SK-N-SH treated with all-trans-retinoic acid at 6 μM for 48 hours (cell line): ENCODE data around the gene PCNA.

ENCODE experiments used
- ARNTL ChIP-seq: fragments of 450-650 bp; formaldehyde crosslinking; IDR thresholded peaks from 2 replicates; pipeline ENCODE4 v1.5.0; 2020; ENCODE audit warnings: low read depth, mild to moderate bottlenecking, moderate library complexity, borderline replicate concordance
- CREB5 ChIP-seq: fragments of 250-450 bp; sonication (Bioruptor Pico); IDR thresholded peaks from 2 replicates; pipeline ENCODE4 v1.5.1; 2020; ENCODE audit warnings: low read depth, mild to moderate bottlenecking, moderate library complexity
- GLIS3 ChIP-seq: fragments of 250-450 bp; sonication (Bioruptor Pico); IDR thresholded peaks from 2 replicates; pipeline ENCODE4 v1.5.0; 2020; ENCODE audit warnings: mild to moderate bottlenecking, moderate library complexity
- PATZ1 ChIP-seq: fragments of 250-450 bp; sonication (Bioruptor Pico); IDR thresholded peaks from 2 replicates; pipeline ENCODE4 v1.8.0; 2020; ENCODE audit warnings: mild to moderate bottlenecking, moderate library complexity, borderline replicate concordance
- RARB ChIP-seq: fragments of 250-450 bp; sonication (Bioruptor Pico); IDR thresholded peaks from 2 replicates; pipeline ENCODE4 v1.8.0; 2021; ENCODE audit warnings: mild to moderate bottlenecking, moderate library complexity
- SNAI2 ChIP-seq: fragments of 250-450 bp; sonication (Bioruptor Pico); IDR thresholded peaks from 2 replicates; pipeline ENCODE4 v1.5.0; 2020; ENCODE audit warnings: mild to moderate bottlenecking, moderate library complexity
- ZC3H10 ChIP-seq: fragments of 250-450 bp; sonication (Bioruptor Pico); IDR thresholded peaks from 2 replicates; pipeline ENCODE4 v1.5.1; 2021; ENCODE audit warnings: mild to moderate bottlenecking, moderate library complexity
- ZFP30 ChIP-seq: fragments of 450-650 bp; formaldehyde crosslinking; IDR thresholded peaks from 2 replicates; pipeline ENCODE4 v1.5.0; 2022; ENCODE audit warnings: mild to moderate bottlenecking, moderate library complexity
- ZNF70 ChIP-seq: fragments of 450-650 bp; formaldehyde crosslinking; IDR thresholded peaks from 2 replicates; pipeline ENCODE4 v1.5.0; 2020; ENCODE audit warnings: mild to moderate bottlenecking, moderate library complexity
- TF ChIP-seq, protein P1 (sequence below): fragments of 250-450 bp; sonication (Bioruptor Pico); IDR thresholded peaks from 2 replicates; pipeline ENCODE4 v1.8.0; 2021; ENCODE audit warnings: low read depth, mild to moderate bottlenecking, moderate library complexity, borderline replicate concordance

- TF ChIP-seq ARNTL (CRISPR knock-in tag), result no peak
- no peak for TF ChIP-seq GLIS3 (CRISPR knock-in tag)
- TF ChIP-seq SNAI2 (CRISPR knock-in tag), result no peak
- TF ChIP-seq ZC3H10 (CRISPR knock-in tag), result no peak
- TF ChIP-seq ZNF70, result no peak
- TF ChIP-seq, protein P1, sequence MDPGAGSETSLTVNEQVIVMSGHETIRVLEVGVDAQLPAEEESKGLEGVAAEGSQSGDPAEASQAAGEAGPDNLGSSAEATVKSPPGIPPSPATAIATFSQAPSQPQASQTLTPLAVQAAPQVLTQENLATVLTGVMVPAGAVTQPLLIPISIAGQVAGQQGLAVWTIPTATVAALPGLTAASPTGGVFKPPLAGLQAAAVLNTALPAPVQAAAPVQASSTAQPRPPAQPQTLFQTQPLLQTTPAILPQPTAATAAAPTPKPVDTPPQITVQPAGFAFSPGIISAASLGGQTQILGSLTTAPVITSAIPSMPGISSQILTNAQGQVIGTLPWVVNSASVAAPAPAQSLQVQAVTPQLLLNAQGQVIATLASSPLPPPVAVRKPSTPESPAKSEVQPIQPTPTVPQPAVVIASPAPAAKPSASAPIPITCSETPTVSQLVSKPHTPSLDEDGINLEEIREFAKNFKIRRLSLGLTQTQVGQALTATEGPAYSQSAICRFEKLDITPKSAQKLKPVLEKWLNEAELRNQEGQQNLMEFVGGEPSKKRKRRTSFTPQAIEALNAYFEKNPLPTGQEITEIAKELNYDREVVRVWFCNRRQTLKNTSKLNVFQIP, result no peak
- TF ChIP-seq RARB (CRISPR knock-in tag), result no peak
- no peak for TF ChIP-seq ZFP30 (CRISPR knock-in tag)
- TF ChIP-seq CREB5 (CRISPR knock-in tag), result no peak
- no peak for TF ChIP-seq PATZ1 (CRISPR knock-in tag)
Measured at GRCh38 chr20:5153612-5154542, 34.1 kb upstream of the PCNA start.
